Caco-2 (cell line): ENCODE data around the gene FOXO3. TPM values are rescaled to one million over a fixed set of nuclear protein-coding genes. Genes with fewer than 3 reads are reported as not detected.
A peak's percentile ranks its signal among the peaks of the same experiment; 100 is the strongest.

Source experiments
- BruUV-seq: library from RNA; stranded (reverse); fragments of 400-500 nt; replicated peaks from 2 replicates; lab custom pipeline; 2021; lab: Mats Ljungman, UMichigan
- CTCF ChIA-PET: fragments of 300-600 bp; sonication (Branson Sonifier 250); formaldehyde crosslinking; loops from one replicate; lab custom pipeline; 2022; ENCODE audit warnings: antibody characterized with exemption; lab: Charles Lee
- POLR2A ChIA-PET: fragments of 300-600 bp; sonication (Branson Sonifier 250); formaldehyde crosslinking; loops from one replicate; lab custom pipeline; 2022; ENCODE audit warnings: antibody characterized with exemption; lab: Charles Lee
- DNase-seq, 2 experiments: peaks; one replicate each; pipeline versions ENCODE4 v3.0.0 to v3.0.0-alpha.2; 2020 to 2022
- H3K27me3 ChIP-seq: replicated peaks from 2 replicates; pipeline ENCODE4 v1.6.0; 2011; ENCODE audit warnings: low read length; ENCODE audit not compliant: control insufficient read depth, insufficient read depth
- H3K36me3 ChIP-seq: 2 replicates; pipeline ENCODE4 v1.5.1; 2011; ENCODE audit warnings: low read length; ENCODE audit not compliant: control insufficient read depth, insufficient read depth
- H3K4me1 ChIP-seq: fragments of 250-450 bp; sonication (Bioruptor Pico); 2 replicates; pipeline ENCODE4 v1.5.1; 2020; ENCODE audit warnings: mild to moderate bottlenecking
- H3K4me3 ChIP-seq: 2 replicates; pipeline ENCODE4 v1.5.1; 2011; ENCODE audit warnings: low read depth, mild to moderate bottlenecking, control low read depth, low read length
- H3K9me3 ChIP-seq: fragments of 250-450 bp; sonication (Bioruptor Pico); 2 replicates; pipeline ENCODE4 v1.5.1; 2020; ENCODE audit warnings: mild to moderate bottlenecking, moderate library complexity
- H3K27ac Mint-ChIP-seq: one replicate; pipeline ENCODE4 v1.8.0; 2022; ENCODE audit warnings: mixed read lengths; ENCODE audit not compliant: unreplicated experiment
- H3K27me3 Mint-ChIP-seq: one replicate; pipeline ENCODE4 v1.8.0; 2022; ENCODE audit warnings: mixed read lengths; ENCODE audit not compliant: insufficient read depth, unreplicated experiment
- H3K36me3 Mint-ChIP-seq: one replicate; pipeline ENCODE4 v1.8.0; 2022; ENCODE audit warnings: mild to moderate bottlenecking, mixed read lengths; ENCODE audit not compliant: insufficient read depth, unreplicated experiment
- H3K4me1 Mint-ChIP-seq: one replicate; pipeline ENCODE4 v1.8.0; 2022; ENCODE audit warnings: low read depth, mixed read lengths; ENCODE audit not compliant: unreplicated experiment
- H3K4me3 Mint-ChIP-seq: one replicate; pipeline ENCODE4 v1.8.0; 2022; ENCODE audit warnings: mild to moderate bottlenecking, moderate library complexity, mixed read lengths; ENCODE audit not compliant: unreplicated experiment
- H3K9me3 Mint-ChIP-seq: one replicate; pipeline ENCODE4 v1.8.0; 2022; ENCODE audit warnings: mixed read lengths; ENCODE audit not compliant: unreplicated experiment
- CTCF ChIP-seq, 2 experiments: fragments of 200-600 bp in 1 of 2; IDR thresholded peaks; 1 replicate in 1 of 2; 2 replicates in 1 of 2; pipeline versions ENCODE4 v1.5.1 to v1.8.0; 2011 to 2022; ENCODE audit warnings: antibody characterized with exemption in 1 of 2, control low read depth in 1 of 2, inconsistent platforms in 1 of 2, low read depth in 1 of 2, low read length in 1 of 2, mild to moderate bottlenecking in 1 of 2, moderate library complexity in 1 of 2; ENCODE audit not compliant: insufficient read depth in 1 of 2, severe bottlenecking in 1 of 2, unreplicated experiment in 1 of 2
- intact Hi-C: fragments of 100-400 bp; cut with micrococcal nuclease; formaldehyde crosslinking; loops from one replicate; pipeline ENCODE4 v1.10.0; 2022; ENCODE audit not compliant: unreplicated experiment
- total RNA-seq: library from RNA; stranded (reverse); gene quantifications from 2 replicates; pipeline ENCODE4 v1.2.3, GENCODE V29; 2022

FOXO3 gene
- total RNA-seq, 1 experiment from 2014 or later: 34.3 TPM

- Mint-ChIP-seq H3K27ac (no peak overlapping the region), H3K4me3 (no peak overlapping the region), H3K36me3 (no peaks in the 10 kb centered on the region), H3K27me3 (no peaks in the 10 kb centered on the region), H3K9me3 (no peaks in the 10 kb centered on the region), H3K4me1 (peaks cover 16% of the 10 kb centered on the region)
- Histone ChIP-seq H3K4me1 (no peaks in the 10 kb centered on the region), H3K36me3 (no peaks in the 10 kb centered on the region), H3K9me3 (no peaks in the 10 kb centered on the region), H3K4me3 (no peak overlapping the region), H3K27me3 (no peaks in the 10 kb centered on the region)
- ChIA-PET CTCF (no interaction called here), POLR2A (no interaction called here)
- no TSS peak for BruUV-seq
- DNase-seq: no peak
- intact Hi-C loops: no loop called here
- TF ChIP-seq CTCF (IDR thresholded peaks at IDR 0.05; ENCODE audit: insufficient read depth in 1 of 2, low read depth in 1 of 2, low read length in 1 of 2, severe bottlenecking in 1 of 2, unreplicated experiment in 1 of 2): no peak
Observed at GRCh38 chr6:108626777-108627176, 66.1 kb downstream of the FOXO3 start.

- no peaks in the 10 kb centered on the region for H3K9me3 ChIP-seq
- H3K4me3 ChIP-seq: no peak overlapping the region
- POLR2A ChIA-PET: no interaction called here
- Mint-ChIP-seq H3K36me3 (no peaks in the 10 kb centered on the region), H3K9me3 (no peaks in the 10 kb centered on the region), H3K4me3 (no peak overlapping the region), H3K27me3 (no peaks in the 10 kb centered on the region), H3K27ac (no peak overlapping the region), H3K4me1 (peaks cover 16% of the 10 kb centered on the region)
- no peaks in the 10 kb centered on the region for H3K4me1 ChIP-seq
- TF ChIP-seq CTCF (IDR thresholded peaks at IDR 0.05; ENCODE audit: insufficient read depth in 1 of 2, low read depth in 1 of 2, low read length in 1 of 2, severe bottlenecking in 1 of 2, unreplicated experiment in 1 of 2): no peak
- H3K27me3 ChIP-seq: no peaks in the 10 kb centered on the region
- no TSS peak for BruUV-seq
- DNase-seq: no peak
- no peaks in the 10 kb centered on the region for H3K36me3 ChIP-seq
- intact Hi-C loops: no loop called here
- CTCF ChIA-PET: no interaction called here
Observed at GRCh38 chr6:108627692-108628550, 67.2 kb downstream of the FOXO3 start.

- Histone ChIP-seq H3K4me1 (no peaks in the 10 kb centered on the region), H3K4me3 (no peak overlapping the region), H3K36me3 (no peaks in the 10 kb centered on the region), H3K9me3 (no peaks in the 10 kb centered on the region), H3K27me3 (no peaks in the 10 kb centered on the region)
- H3K9me3 Mint-ChIP-seq: no peaks in the 10 kb centered on the region
- ChIA-PET POLR2A (no interaction called here), CTCF (no interaction called here)
- no peak overlapping the region for H3K4me3 Mint-ChIP-seq
- intact Hi-C loops: no loop called here
- no peak for DNase-seq
- peaks cover 8% of the 10 kb centered on the region for H3K36me3 Mint-ChIP-seq
- no peaks in the 10 kb centered on the region for H3K27me3 Mint-ChIP-seq
- H3K4me1 Mint-ChIP-seq: peaks cover 16% of the 10 kb centered on the region
- H3K27ac Mint-ChIP-seq: peak overlapping the region; percentile 4
- no TSS peak for BruUV-seq
- TF ChIP-seq CTCF (IDR thresholded peaks at IDR 0.05; ENCODE audit: insufficient read depth in 1 of 2, low read depth in 1 of 2, low read length in 1 of 2, severe bottlenecking in 1 of 2, unreplicated experiment in 1 of 2): no peak
Observed at GRCh38 chr6:108630050-108630714, 69.5 kb downstream of the FOXO3 start.
